Trophoblast cell (in vitro differentiated cells and primary cell): ENCODE data around the gene KLRC3.
"Not testable (repeated sequence)": the region's sequence is repeated elsewhere in the genome, so short reads cannot be mapped to it uniquely, and the experiment has no call there.

Experiments
- DNase-seq, 2 donors: peaks; one replicate each; pipeline ENCODE4 v3.0.0-alpha.2; 2016
- H2AFZ ChIP-seq: 2 replicates; pipeline ENCODE4 v1.6.1; 2013; ENCODE audit warnings: low read length, moderate library complexity, mild to moderate bottlenecking; ENCODE audit not compliant: insufficient read depth, poor library complexity
- H2AK5ac ChIP-seq: 2 replicates; pipeline ENCODE4 v1.6.1; 2013; ENCODE audit warnings: mild to moderate bottlenecking, low read length
- H2BK120ac ChIP-seq: 2 replicates; pipeline ENCODE4 v1.6.1; 2013; ENCODE audit warnings: low read length, mild to moderate bottlenecking, moderate library complexity; ENCODE audit not compliant: insufficient read depth, poor library complexity
- H2BK12ac ChIP-seq: 2 replicates; pipeline ENCODE4 v1.6.1; 2013; ENCODE audit warnings: mild to moderate bottlenecking, low read length, moderate library complexity
- H2BK5ac ChIP-seq: 2 replicates; pipeline ENCODE4 v1.6.1; 2013; ENCODE audit warnings: low read length, low read depth, moderate library complexity, mild to moderate bottlenecking; ENCODE audit not compliant: poor library complexity
- H3K14ac ChIP-seq: 2 replicates; pipeline ENCODE4 v1.6.1; 2013; ENCODE audit warnings: mild to moderate bottlenecking, low read length
- H3K18ac ChIP-seq: 2 replicates; pipeline ENCODE4 v1.6.1; 2013; ENCODE audit warnings: mild to moderate bottlenecking, low read length
- H3K23ac ChIP-seq: 2 replicates; pipeline ENCODE4 v1.6.1; 2013; ENCODE audit warnings: low read length
- H3K27ac ChIP-seq: 2 replicates; pipeline ENCODE4 v1.5.1; 2013; ENCODE audit warnings: low read depth, mild to moderate bottlenecking, inconsistent platforms, low read length, moderate library complexity
- H3K27me3 ChIP-seq: 2 replicates; pipeline ENCODE4 v1.6.1; 2013; ENCODE audit warnings: inconsistent platforms, mild to moderate bottlenecking, low read length, moderate library complexity; ENCODE audit not compliant: insufficient read depth
- H3K36me3 ChIP-seq, 2 experiments: 1 replicate in 1 of 2; 2 replicates in 1 of 2; pipeline ENCODE4 v1.6.1; 2013; ENCODE audit warnings: low read length in 2 of 2, mild to moderate bottlenecking in 2 of 2, moderate library complexity in 1 of 2; ENCODE audit not compliant: insufficient read depth in 2 of 2, control insufficient read depth in 1 of 2
- H3K4ac ChIP-seq: 2 replicates; pipeline ENCODE4 v1.6.1; 2013; ENCODE audit warnings: low read depth, mild to moderate bottlenecking, low read length, moderate library complexity
- H3K4me1 ChIP-seq, 2 experiments: 1 replicate in 1 of 2; 2 replicates in 1 of 2; pipeline ENCODE4 v1.6.1; 2013; ENCODE audit warnings: low read length in 2 of 2, mild to moderate bottlenecking in 2 of 2, moderate library complexity in 1 of 2; ENCODE audit not compliant: insufficient read depth in 2 of 2, control insufficient read depth in 1 of 2
- H3K4me2 ChIP-seq: 2 replicates; pipeline ENCODE4 v1.6.1; 2013; ENCODE audit warnings: inconsistent platforms, mild to moderate bottlenecking, low read length, moderate library complexity
- H3K4me3 ChIP-seq: 2 replicates; pipeline ENCODE4 v1.5.1; 2013; ENCODE audit warnings: mild to moderate bottlenecking, low read depth, low read length, inconsistent platforms
- H3K79me1 ChIP-seq: one replicate; pipeline ENCODE4 v1.6.1; 2013; ENCODE audit warnings: low read length
- H3K79me2 ChIP-seq: 2 replicates; pipeline ENCODE4 v1.6.1; 2013; ENCODE audit warnings: low read length, mild to moderate bottlenecking; ENCODE audit not compliant: control insufficient read depth, insufficient read depth, poor library complexity
- H3K9ac ChIP-seq: 2 replicates; pipeline ENCODE4 v1.6.1; 2013; ENCODE audit warnings: mild to moderate bottlenecking, low read length
- H3K9me3 ChIP-seq: 2 replicates; pipeline ENCODE4 v1.6.1; 2013; ENCODE audit warnings: low read depth, mild to moderate bottlenecking, control low read depth, inconsistent platforms, low read length; ENCODE audit not compliant: insufficient read depth
- H4K12ac ChIP-seq: 2 replicates; pipeline ENCODE4 v1.6.1; 2013; ENCODE audit warnings: low read depth, mild to moderate bottlenecking, low read length, moderate library complexity
- H4K8ac ChIP-seq: 2 replicates; pipeline ENCODE4 v1.6.1; 2013; ENCODE audit warnings: low read depth, mild to moderate bottlenecking, low read length, moderate library complexity
- H4K91ac ChIP-seq: one replicate; pipeline ENCODE4 v1.6.1; 2013; ENCODE audit warnings: low read depth, mild to moderate bottlenecking, low read length, moderate library complexity
- WGBS: extraction: QIAGEN DNeasy Blood & Tissue Kit; methylation state at CpG from one replicate; pipeline ENCODE4 v1.1.7; 2013; ENCODE audit warnings: missing lambda C conversion rate; ENCODE audit not compliant: insufficient read length, insufficient coverage; ENCODE audit errors: extremely low coverage; 5-methylcytosine and 5-hydroxymethylcytosine counted together

Gene KLRC3

DNA sequence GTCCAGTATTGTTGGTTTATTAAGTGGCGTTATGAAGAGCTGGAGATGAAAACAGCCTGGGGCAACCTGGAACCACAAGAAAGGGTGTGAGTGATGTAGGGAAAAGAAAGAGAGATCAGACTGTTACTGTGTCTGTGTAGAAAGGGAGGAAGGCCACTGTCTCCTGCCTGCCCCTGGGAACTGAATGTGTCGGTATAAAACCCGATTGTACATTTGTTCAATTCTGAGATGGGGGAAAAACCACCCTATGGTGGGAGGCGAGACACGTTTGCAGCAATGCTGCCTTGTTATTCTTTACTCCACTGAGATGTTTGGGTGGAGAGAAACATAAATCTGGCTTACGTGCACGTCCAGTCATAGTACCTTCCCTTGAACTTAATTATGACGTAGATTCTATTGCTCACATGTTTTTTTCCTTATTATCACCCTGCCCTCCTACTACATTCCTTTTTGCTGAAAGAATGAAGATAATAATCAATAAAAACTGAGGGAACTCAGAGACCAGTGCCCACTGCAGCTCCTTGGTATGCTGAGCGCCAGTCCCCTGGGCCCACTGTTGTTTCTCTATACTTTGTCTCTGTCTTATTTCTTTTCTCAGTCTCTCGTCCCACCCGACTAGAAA is 25.8 kb downstream of the KLRC3 start:
- not testable (repeated sequence) for H2BK5ac ChIP-seq, H3K18ac ChIP-seq, H2AFZ ChIP-seq, H3K79me2 ChIP-seq, H2AK5ac ChIP-seq, H3K14ac ChIP-seq, H3K9me3 ChIP-seq, H4K12ac ChIP-seq, H4K8ac ChIP-seq, H3K79me1 ChIP-seq, H3K9ac ChIP-seq, H3K4me2 ChIP-seq, H3K36me3 ChIP-seq, H3K27me3 ChIP-seq, H3K4me3 ChIP-seq, H3K4me1 ChIP-seq, H3K4ac ChIP-seq, H3K23ac ChIP-seq
- peak in 1 of 2 donors; percentile 52 for DNase-seq
- Histone ChIP-seq H4K91ac (peak overlapping the region; percentile 47), H2BK12ac (peak overlapping the region; percentile 49), H2BK120ac (peak overlapping the region; percentile 80), H3K27ac (peak overlapping the region; percentile 2)
- WGBS, result no CpG with 5 or more reads among the region's 11 CpGs

- no peak overlapping the region for H4K91ac ChIP-seq
- H2BK120ac ChIP-seq, result no peak overlapping the region
- H3K79me2 ChIP-seq, result no peaks in the 10 kb centered on the region
- WGBS, result no CpG with 5 or more reads among the region's 3 CpGs
- no peak overlapping the region for H2AK5ac ChIP-seq
- peaks cover 3% of the 10 kb centered on the region in 2 experiments for H3K4me1 ChIP-seq
- no peak overlapping the region for H2AFZ ChIP-seq
- no peak for DNase-seq
- H2BK5ac ChIP-seq, result no peak overlapping the region
- peaks cover 8% of the 10 kb centered on the region for H3K79me1 ChIP-seq
- no peaks in the 10 kb centered on the region for H3K36me3 ChIP-seq
- no peaks in the 10 kb centered on the region for H3K9me3 ChIP-seq
- no peak overlapping the region for H2BK12ac ChIP-seq
- no peak overlapping the region for H3K4ac ChIP-seq
- H4K8ac ChIP-seq, result no peak overlapping the region
- no peak overlapping the region for H4K12ac ChIP-seq
- no peak overlapping the region for H3K14ac ChIP-seq
- H3K23ac ChIP-seq, result no peak overlapping the region
- no peak overlapping the region for H3K4me3 ChIP-seq
- H3K18ac ChIP-seq, result no peak overlapping the region
- no peaks in the 10 kb centered on the region for H3K27me3 ChIP-seq
- no peak overlapping the region for H3K9ac ChIP-seq
- H3K27ac ChIP-seq, result no peak overlapping the region
- no peak overlapping the region for H3K4me2 ChIP-seq
Measured at GRCh38 chr12:10393291-10393690, 27.1 kb downstream of the KLRC3 start.

DNA sequence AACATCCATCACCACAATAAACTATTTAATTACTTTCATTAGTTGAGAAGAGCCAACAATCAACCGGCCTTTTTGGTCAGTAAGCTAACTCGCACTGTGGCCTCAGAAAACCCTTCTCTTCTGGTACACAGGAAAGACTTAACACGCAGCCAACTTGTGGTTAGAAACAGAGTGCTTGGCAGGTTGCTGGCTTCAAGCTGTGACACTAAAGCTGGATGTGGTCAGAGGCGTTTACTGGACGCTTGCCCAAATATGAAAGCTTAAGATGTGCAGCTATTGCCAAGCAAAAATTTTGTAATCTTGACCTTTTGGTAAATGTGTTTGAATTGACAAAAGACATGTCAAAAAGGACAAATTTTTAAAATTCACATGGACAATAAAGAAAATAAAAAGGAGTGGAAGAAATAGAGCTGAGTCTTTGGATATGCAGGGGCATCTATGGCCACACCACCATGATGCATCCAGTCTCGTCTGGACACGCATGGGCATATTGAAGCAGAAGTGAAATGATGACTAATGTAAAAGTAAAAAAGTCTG is 27.9 kb downstream of the KLRC3 start:
- Histone ChIP-seq H3K4me3 (no peak overlapping the region), H3K23ac (no peak overlapping the region), H3K9ac (no peak overlapping the region), H4K12ac (no peak overlapping the region), H3K36me3 (no peaks in the 10 kb centered on the region), H3K27me3 (no peaks in the 10 kb centered on the region), H3K9me3 (no peaks in the 10 kb centered on the region), H2AFZ (no peak overlapping the region), H3K27ac (no peak overlapping the region), H3K18ac (no peak overlapping the region), H2BK5ac (no peak overlapping the region), H3K4ac (no peak overlapping the region), H2BK12ac (no peak overlapping the region), H3K79me2 (no peaks in the 10 kb centered on the region), H2BK120ac (no peak overlapping the region), H3K4me2 (no peak overlapping the region), H3K4me1 (peaks cover 3% of the 10 kb centered on the region in 2 experiments), H3K14ac (no peak overlapping the region), H3K79me1 (peaks cover 8% of the 10 kb centered on the region), H4K91ac (no peak overlapping the region), H4K8ac (no peak overlapping the region), H2AK5ac (no peak overlapping the region)
- DNase-seq, result peak in 1 of 2 donors; percentile 18
- WGBS, result no CpG with 5 or more reads among the region's 7 CpGs

- not testable (repeated sequence) for H2AFZ ChIP-seq, H3K4me1 ChIP-seq, H4K8ac ChIP-seq, H3K4ac ChIP-seq, H3K4me2 ChIP-seq, H4K91ac ChIP-seq, H3K79me1 ChIP-seq, H2BK5ac ChIP-seq, H3K79me2 ChIP-seq, H3K14ac ChIP-seq, H3K18ac ChIP-seq, DNase-seq, H3K9me3 ChIP-seq, H3K4me3 ChIP-seq, H4K12ac ChIP-seq, H3K9ac ChIP-seq, H2AK5ac ChIP-seq, H2BK120ac ChIP-seq, H3K23ac ChIP-seq, H3K27ac ChIP-seq, H2BK12ac ChIP-seq, H3K36me3 ChIP-seq, H3K27me3 ChIP-seq
- WGBS, result no CpG with 5 or more reads among the region's 7 CpGs
Measured at GRCh38 chr12:10390991-10391390, 29.4 kb downstream of the KLRC3 start.
